Lower leg skin (tissue), 4 donors: Measurements from ENCODE around the gene AOC2. TPM values are rescaled to one million over a fixed set of nuclear protein-coding genes. Genes with fewer than 3 reads are reported as not detected.

Experiments used
- DNase-seq, 2 donors: peaks; one replicate each; pipeline ENCODE4 v3.0.0-alpha.2; 2019; ENCODE audit warnings: low spot score in 2 of 2
- H3K4me3 ChIP-seq: fragments of 200-600 bp; sonication (generic); 2 replicates; pipeline ENCODE4 v1.5.1; 2017; ENCODE audit warnings: mild to moderate bottlenecking, low read depth; ENCODE audit not compliant: poor library complexity, severe bottlenecking
- POLR2A ChIP-seq, 2 donors: fragments of 450-650 bp; IDR thresholded peaks; one replicate each; pipeline ENCODE4 v1.6.1; 2016 to 2017; ENCODE audit warnings: antibody characterized with exemption in 2 of 2, mild to moderate bottlenecking in 1 of 2, moderate library complexity in 1 of 2
- WGBS, 2 donors: methylation state at CpG; one replicate each; pipeline ENCODE4 v1.1.5; 2018; 5-methylcytosine and 5-hydroxymethylcytosine counted together
- intact Hi-C: fragments of 100-400 bp; cut with DNase I; formaldehyde crosslinking; loops from one replicate; pipeline ENCODE4 v1.15.0; 2023; ENCODE audit warnings: low total_unique reads
- total RNA-seq, 4 donors: library from RNA; depleted of rRNA; stranded (reverse); fragments of >200 nt; gene quantifications; one replicate each; pipeline ENCODE4 v1.1.0, GENCODE V29; 2016
- TF ChIP-seq, protein P1 (sequence below), 3 donors: fragments of 450-650 bp; IDR thresholded peaks; one replicate each; pipeline ENCODE4 v1.5.1; 2016; ENCODE audit warnings: antibody characterized with exemption in 3 of 3, mild to moderate bottlenecking in 3 of 3, moderate library complexity in 2 of 3

The AOC2 gene
- total RNA-seq, 4 donors from 2014 or later: 0.52 to 2.4 (median 1.2) TPM

DNA sequence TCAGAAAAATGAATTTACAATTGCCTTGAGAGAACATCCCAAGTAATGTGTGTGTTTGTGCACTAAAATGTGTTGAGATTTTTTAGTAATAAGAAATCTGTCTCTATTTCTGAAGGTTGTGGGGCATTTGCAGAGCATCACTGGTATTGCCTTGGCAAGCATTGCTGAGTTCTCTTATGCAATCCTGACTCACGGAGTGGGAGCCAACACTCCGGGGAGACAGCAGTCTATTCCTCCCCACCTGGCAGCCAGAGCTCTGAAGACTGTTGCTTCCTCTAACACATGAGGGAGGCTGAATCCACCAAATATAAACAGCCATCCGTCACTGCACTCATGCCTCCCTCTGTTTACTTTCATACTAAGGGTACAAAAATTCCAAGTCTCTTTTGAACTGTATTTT lies 35.1 kb upstream of the AOC2 start:
- intact Hi-C loops: no loop called here
- no peak for DNase-seq
- 22 to 27% methylated on average over 3 of the region's 3 CpGs for WGBS, 2 donors
- TF ChIP-seq, protein P1, sequence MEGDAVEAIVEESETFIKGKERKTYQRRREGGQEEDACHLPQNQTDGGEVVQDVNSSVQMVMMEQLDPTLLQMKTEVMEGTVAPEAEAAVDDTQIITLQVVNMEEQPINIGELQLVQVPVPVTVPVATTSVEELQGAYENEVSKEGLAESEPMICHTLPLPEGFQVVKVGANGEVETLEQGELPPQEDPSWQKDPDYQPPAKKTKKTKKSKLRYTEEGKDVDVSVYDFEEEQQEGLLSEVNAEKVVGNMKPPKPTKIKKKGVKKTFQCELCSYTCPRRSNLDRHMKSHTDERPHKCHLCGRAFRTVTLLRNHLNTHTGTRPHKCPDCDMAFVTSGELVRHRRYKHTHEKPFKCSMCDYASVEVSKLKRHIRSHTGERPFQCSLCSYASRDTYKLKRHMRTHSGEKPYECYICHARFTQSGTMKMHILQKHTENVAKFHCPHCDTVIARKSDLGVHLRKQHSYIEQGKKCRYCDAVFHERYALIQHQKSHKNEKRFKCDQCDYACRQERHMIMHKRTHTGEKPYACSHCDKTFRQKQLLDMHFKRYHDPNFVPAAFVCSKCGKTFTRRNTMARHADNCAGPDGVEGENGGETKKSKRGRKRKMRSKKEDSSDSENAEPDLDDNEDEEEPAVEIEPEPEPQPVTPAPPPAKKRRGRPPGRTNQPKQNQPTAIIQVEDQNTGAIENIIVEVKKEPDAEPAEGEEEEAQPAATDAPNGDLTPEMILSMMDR (IDR thresholded peaks at IDR 0.05): no peak
- no peak for TF ChIP-seq POLR2A (IDR thresholded peaks at IDR 0.05)
- no peak overlapping the region for H3K4me3 ChIP-seq

DNA sequence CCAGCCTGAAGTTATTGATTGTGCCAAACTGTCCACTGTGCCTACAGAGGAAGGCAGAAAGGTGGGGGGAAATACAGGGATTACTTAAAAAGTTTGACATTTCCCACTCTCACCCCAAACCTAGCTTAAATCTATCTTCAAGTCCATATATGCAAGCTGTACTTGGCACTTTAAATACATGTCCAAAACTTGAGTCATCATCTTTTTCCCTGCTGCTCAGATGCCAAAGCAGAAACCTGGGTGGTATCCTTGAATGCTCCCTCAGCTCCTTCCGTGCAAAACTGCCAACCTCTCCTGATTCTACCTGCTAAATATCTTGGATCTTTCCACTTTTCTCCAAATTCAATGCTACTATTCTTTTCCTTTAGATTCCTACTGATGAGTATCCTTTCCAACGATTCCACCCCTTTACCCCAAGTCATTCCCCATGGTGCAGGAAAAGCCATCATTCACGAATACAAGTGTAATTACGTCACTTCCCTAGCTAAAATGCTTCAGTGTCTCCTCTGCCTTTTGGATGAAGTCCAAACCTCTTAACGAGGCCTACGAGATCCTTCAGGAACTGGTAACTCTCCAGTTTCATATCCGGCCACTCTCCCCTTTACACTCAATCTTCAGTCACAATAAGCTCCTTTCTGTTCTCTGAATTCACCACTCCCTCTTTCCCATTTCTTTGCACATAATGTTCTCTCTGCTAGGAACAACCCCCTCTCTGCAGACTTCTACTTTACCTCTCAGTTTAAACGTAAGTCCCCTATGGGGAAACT lies 29.6 kb upstream of the AOC2 start:
- 56 to 63% methylated on average over 8 of the region's 8 CpGs for WGBS, 2 donors
- H3K4me3 ChIP-seq: no peak overlapping the region
- no peak for DNase-seq
- no peak for TF ChIP-seq POLR2A (IDR thresholded peaks at IDR 0.05)
- TF ChIP-seq, protein P1 (IDR thresholded peaks at IDR 0.05): no peak
- intact Hi-C loops: loop anchor here (5.0 kb wide), 1 partner anchor 818 kb away; no protein-coding TSS in a partner anchor

DNA sequence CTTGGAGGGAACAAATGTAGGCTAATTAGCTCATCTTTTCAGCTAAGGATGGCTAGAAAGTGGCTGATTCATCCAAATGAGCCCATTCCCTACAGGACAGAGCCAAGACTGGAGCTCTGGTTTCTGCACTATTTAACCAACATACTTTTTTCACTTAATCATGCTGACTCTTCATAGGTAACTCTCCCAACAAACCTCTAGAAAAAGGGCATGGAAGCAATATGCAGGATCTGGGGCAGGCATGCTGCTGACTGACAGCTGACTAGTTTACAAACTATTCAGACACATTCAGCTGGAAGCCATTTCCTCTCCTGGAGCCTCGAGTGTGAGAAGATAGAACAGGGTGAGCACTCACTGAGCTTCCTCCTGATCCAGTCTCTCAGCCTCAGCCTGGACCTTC lies 26.5 kb upstream of the AOC2 start:
- DNase-seq: no peak
- intact Hi-C loops: loop anchor here (5.0 kb wide), 1 partner anchor 821 kb away; no protein-coding TSS in a partner anchor
- 60 to 72% methylated on average over 1 of the region's 1 CpG for WGBS, 2 donors
- no peak overlapping the region for H3K4me3 ChIP-seq
- TF ChIP-seq, protein P1 (IDR thresholded peaks at IDR 0.05): no peak
- no peak for TF ChIP-seq POLR2A (IDR thresholded peaks at IDR 0.05)

DNA sequence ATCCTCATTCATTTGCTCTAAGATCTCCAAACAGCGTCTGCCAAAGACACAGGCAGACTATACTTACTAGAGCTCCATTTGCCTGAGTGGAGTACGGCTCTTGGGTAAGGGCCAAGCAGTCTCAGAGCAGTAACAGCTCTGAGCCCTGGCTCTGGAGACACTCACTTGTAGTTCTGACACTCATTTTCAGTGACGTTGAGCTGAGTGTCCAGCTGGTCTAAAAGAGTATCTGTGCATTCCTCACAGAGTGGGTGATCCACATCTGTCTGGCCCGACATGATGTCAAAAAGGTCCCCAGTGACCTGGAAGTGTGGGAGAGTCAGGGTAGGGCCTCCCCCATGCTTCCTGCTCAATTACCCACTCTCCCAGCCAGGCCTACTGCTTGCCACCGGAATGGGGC lies 26.0 kb upstream of the AOC2 start:
- intact Hi-C loops: loop anchor here (5.0 kb wide), 1 partner anchor 821 kb away; no protein-coding TSS in a partner anchor
- H3K4me3 ChIP-seq: no peak overlapping the region
- DNase-seq: no peak
- TF ChIP-seq, protein P1 (IDR thresholded peaks at IDR 0.05): no peak
- no peak for TF ChIP-seq POLR2A (IDR thresholded peaks at IDR 0.05)
- WGBS, 2 donors: 80 to 86% methylated on average over 5 of the region's 5 CpGs

DNA sequence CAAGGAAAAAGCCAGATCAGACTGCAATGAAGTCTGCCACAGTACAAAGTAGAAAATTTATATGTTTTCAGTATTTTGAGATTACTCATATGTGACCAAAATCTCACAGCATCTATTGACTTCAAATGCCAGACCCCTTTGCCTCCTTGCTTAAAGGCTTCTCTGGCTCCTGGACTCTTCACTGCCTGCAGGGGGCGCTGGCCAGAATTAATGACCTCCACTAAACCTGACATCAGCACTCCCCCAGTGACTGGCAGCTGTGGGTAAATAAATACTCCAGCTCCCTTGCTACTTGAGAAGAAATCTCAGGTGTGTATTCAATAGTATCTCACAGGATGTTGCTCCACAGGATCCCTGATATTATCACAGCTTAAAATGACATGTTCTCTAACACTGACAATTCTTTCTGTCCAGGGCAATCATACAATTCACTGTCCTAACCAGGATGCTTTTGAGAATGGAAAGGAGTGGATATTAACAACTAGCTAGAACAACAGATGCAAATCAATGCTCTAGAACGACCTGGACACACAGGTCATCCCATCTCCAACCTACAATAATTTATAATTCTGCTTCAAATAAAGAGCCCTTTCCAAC lies 24.3 kb upstream of the AOC2 start:
- intact Hi-C loops: loop anchor here (5.0 to 10.0 kb wide), 2 partner anchors 95 to 823 kb away; no protein-coding TSS in a partner anchor
- TF ChIP-seq, protein P1 (IDR thresholded peaks at IDR 0.05): no peak
- TF ChIP-seq POLR2A (IDR thresholded peaks at IDR 0.05): no peak
- WGBS, 2 donors: 19 to 24% methylated on average over 2 of the region's 2 CpGs
- H3K4me3 ChIP-seq: no peak overlapping the region
- DNase-seq: no peak
